DMS153 (cell line): ENCODE results near the gene BTD.
"Not testable (repeated sequence)": the region's sequence is repeated elsewhere in the genome, so short reads cannot be mapped to it uniquely, and the experiment has no call there.

Source experiments
- DNase-seq: peaks from one replicate; lab custom pipeline; 2025; lab: John Stamatoyannopoulos, UW

The BTD gene

GRCh38 chr3:15601399-15602145, at the start of gene BTD, which contains the start of gene HACL1:
Gene BTD, plus strand, starts transcription at chr3:15601745. Its CDS starts 33,695 bp downstream, at chr3:15635440.
Gene HACL1, minus strand, starts transcription at chr3:15601569. Its CDS starts 106 bp downstream, at chr3:15601463.
- no peak for DNase-seq

DNA sequence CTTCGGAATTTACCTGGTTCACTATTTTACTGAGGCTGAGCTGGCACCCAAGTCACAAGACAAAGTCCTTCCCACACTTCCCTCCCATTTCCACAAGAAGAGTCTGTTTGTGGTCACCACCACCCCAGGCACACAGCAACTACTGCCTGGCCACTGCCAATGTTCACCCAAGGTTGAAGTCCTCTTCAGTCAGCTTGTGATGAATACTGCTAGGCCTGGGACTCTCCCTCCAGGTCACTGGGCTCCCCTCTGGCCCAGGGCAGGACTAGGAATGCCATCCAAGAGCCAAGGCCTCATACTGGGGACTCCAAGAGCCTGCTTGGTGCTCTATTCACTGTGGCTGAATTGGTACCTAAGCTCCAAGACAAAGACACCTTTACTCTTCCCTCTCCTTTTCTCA, 49.6 kb upstream of the BTD start:
- no peak for DNase-seq

- no peak for DNase-seq
Measured at GRCh38 chr3:15553749-15554148, 47.8 kb upstream of the BTD start.

DNA sequence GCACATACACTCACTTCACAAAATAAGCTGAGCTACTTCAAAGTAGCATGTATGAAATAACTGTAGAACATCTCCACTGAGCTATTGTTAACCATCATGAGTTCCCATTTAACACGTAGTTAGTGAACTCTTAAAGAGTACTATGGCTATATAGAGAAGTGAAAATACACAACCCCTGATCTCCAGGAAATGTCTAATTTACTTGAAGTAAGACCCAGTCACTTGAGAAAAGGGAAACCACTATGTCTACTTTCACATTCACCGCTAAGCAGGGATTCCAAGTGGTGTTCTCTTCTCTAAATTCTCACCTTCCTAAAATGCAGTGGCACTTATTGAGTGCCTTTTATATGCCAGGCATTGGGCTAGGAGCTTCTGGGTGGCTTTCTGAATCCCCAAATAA, 45.0 kb upstream of the BTD start:
- DNase-seq: no peak

DNA sequence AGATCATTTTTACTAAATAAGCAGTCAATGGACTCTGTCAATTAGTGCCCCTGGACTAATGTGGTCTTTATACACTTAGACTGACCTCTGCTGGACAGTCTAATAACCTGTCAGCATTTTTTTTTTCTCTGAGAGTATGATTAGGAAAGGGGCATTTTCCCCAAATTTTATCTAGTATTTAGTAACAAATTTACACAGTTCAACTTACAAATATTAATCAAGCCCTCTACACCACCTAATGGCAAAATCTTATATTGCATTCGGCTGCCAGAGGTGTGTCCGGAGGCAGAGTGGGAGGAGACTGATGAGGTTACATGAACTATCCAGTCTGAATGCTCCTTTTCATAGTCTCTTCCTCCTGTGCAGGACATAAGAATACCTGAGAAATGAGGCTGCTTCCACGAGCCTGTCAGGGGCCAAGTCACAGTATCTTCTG, 44.0 kb upstream of the BTD start:
- peak; percentile 10 for DNase-seq

GRCh38 chr3:15558581-15558980, 43.0 kb upstream of the BTD start:
- DNase-seq: no peak

DNA sequence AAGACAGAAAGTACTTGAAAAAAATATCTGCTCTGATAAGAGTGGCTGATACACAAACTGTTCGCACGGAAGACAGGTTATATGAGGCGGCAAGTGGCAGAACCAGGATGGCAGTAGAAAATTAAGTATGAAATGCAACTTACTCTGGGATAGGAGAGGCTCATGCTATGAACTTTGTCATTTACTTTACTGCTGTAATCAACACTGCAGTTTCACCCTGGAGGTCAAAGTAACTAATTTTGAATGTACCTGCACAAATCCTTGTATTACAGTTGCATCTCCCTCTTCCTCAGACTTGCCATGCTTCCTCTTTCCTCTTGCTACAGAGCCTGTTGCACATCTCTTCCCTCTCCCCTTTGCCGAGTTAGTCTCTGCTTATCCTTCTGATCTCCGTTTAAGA, 39.0 kb upstream of the BTD start:
- DNase-seq: no peak

DNA sequence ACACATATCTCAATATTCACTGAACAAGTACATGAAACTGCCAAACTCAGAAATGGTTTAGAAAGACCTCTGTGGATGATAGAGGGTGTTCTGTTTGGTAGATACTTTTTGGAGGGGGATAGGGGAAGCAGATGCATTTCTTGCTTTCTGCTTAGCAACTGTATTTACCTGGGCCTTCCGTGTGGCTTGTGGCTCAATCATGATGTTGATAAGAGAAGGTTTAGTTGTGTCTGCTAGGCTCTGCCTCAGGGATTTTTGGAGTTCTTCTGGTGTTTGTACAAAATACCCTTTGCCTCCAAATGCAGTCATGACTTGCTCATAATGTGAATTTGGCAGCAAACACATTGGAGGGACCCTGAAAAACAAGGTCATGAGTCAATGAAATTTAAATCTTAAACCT, 38.4 kb upstream of the BTD start:
- no peak for DNase-seq

- DNase-seq: no peak
Measured at GRCh38 chr3:15572138-15572537, 29.4 kb upstream of the BTD start.

DNA sequence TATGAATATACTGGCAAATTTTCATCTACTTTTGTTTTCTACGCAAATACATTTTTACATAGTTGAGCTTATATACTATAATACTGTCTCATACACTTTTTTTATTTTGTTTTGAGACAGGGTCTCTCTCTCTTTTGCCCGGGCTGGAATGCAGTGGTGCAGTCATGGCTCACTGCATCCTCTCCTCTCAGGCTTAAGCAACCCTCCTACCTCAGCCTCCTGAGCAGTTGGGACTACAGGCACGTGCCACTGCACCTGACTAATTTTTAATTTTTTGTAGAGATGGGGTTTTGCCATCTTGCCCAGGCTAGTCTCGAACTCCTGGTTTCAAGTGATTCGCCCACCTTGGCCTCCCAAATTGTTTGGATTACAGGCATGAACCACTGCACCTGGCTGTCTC, 26.1 kb upstream of the BTD start:
- no peak for DNase-seq

DNA sequence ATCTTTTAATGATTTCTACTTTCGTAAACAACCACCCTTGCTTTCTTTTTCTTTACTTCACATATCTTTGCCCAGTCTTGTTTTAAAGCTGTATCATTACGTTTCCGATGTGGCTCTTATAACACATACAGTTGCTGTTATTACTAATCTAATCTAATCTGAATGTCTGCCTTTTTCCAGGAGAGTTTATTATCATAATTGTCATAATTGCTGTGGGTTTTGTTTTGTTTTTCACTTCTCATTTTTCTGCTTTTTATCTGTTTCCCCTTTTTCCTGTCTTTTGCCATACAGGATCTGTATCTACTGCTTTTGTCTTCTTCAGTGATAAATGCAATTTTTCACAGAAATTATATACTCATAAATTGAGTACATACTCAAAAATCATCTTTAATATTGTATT, 25.1 kb upstream of the BTD start:
- DNase-seq: no peak

GRCh38 chr3:15578289-15578867, 23.2 kb upstream of the BTD start:
- DNase-seq: no peak

- no peak for DNase-seq
Measured at GRCh38 chr3:15579051-15579450, 22.5 kb upstream of the BTD start.

DNA sequence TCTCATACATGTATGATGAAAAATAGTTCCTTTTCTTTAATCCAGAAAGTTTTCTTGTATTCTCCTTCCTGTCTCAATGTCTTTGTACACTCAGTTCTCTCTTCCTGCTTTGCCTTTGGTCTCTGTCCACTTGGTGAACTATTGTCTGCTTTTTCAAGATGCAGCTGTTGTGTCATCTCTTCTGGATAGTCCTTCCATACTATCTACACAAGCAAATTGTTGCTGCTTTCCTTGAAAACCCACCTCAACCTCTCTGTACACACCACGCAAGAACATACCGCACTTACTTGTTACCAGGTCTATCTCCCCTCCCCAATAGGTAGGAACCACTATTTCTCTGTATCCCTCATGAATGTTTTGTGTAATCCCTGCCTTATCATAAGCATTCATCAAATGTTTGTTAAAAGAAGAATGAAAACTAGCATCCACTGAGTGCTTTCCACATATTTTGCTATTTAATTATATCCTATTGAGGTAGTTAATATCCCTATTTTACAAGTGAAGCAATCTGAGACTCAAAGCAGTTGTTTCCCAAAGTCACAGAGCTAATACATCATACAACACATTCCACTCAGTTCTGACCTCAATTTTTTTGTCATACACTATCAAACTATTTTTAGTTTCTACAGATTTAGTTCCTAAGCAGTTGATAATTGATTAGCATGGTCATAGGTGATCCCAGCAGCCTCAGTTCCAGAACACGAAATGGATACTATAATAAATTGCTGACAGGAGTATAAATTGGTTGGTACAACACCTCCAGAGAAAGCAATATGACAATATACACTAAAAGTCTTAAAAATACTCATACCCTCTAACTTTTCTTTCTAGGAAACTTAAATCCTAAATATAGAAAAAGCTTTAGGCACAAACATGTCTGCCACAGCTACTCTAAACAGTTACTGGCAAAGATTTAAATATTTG, 19.8 kb upstream of the BTD start:
- DNase-seq: no peak

DNA sequence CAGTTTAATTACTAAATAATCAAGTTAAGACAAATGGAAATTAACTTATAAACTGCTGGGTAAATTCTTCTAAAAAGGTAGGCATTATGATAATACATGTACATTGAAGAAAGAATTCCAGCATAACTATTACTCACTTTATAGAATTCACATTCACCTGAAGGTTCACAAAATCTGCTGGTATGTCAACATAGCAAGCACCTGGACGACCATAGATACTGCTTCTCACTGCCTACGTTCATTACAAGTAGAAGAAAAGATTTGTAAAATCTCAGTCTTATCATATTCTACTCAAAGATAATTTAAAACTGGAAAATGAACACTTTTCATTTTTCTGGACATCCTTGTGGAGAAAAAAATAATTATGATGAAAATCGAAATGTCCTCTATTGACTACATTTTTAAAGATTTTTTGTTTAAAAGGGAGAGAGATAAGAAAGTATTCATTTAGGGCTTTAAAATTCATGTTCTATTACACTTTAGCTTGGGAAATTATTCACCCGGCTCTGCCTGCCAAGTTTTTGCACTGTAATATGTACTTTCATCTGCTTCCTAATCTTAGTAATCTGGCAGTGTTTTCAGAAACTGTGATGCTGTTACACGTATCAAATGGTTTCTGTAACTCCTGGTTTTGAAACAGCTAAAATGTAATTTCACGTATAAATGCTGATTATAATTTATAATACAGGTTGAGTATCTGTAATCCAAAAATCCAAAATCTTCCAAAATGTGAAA, 16.3 kb upstream of the BTD start:
- no peak for DNase-seq

DNA sequence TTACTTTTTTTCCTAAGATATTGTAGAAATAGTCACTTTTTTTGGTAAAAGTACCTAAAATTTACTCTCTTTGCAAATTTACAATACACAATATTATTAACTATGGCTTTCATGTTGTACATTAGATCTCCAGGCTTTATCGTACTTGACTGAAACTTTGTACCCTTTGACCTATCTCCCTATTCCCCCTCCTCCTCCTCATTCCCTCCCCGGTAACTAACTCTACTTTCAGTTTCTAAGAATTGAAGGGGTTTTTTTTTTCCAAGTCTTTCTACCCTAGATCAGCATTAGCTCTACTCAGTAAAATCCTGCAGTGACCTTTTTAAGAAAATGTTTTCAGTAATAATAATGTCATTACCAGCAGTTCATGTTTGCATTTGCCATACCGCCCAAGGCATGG, 10.3 kb upstream of the BTD start:
- no peak for DNase-seq

GRCh38 chr3:15591928-15592327, 9.6 kb upstream of the BTD start:
- no peak for DNase-seq

DNA sequence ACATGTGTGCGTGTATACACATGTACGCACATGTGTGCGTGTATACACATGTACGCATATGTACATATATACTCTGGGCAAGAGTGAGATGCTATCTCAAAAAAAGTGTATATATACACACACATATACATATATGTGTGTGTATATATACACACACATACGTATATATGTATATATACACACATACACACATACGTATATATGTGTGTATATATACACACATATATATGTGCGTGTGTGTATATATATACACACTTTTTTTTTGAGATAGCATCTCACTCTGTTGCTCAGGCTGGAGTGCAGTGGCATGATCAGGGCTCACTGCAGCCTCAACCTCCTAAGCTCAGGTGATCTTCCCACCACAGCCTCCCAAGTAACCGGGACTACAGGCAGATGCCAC, 8.6 kb upstream of the BTD start:
- no peak for DNase-seq

GRCh38 chr3:15595955-15596354, 5.6 kb upstream of the BTD start:
- no peak for DNase-seq

GRCh38 chr3:15601046-15601398, 523 bp upstream of the BTD start:
- no peak for DNase-seq

GRCh38 chr3:15602146-15602536, 596 bp downstream of the BTD start:
- no peak for DNase-seq

GRCh38 chr3:15602816-15603215, 1.3 kb downstream of the BTD start:
- DNase-seq: not testable (repeated sequence)
